SJSA1 (cell line): ENCODE results near the gene PARD3B. TPM values are rescaled to one million over a fixed set of nuclear protein-coding genes. Genes with fewer than 3 reads are reported as not detected.

ENCODE experiments used
- DNase-seq, 2 experiments: peaks; one replicate each; pipeline ENCODE4 v3.0.0-alpha.2; 2015 to 2020; ENCODE audit warnings: low spot score in 2 of 2, low read depth in 1 of 2
- H3K27ac ChIP-seq: fragments of 250-450 bp; sonication (Bioruptor Pico); 2 replicates; pipeline ENCODE4 v1.5.1; 2020; ENCODE audit warnings: mild to moderate bottlenecking, moderate library complexity
- H3K27me3 ChIP-seq: fragments of 250-450 bp; sonication (Bioruptor Pico); replicated peaks from 2 replicates; pipeline ENCODE4 v1.5.1; 2020; ENCODE audit warnings: mild to moderate bottlenecking, moderate library complexity
- H3K36me3 ChIP-seq: fragments of 250-450 bp; sonication (Bioruptor Pico); 2 replicates; pipeline ENCODE4 v1.5.1; 2020; ENCODE audit warnings: mild to moderate bottlenecking
- H3K4me1 ChIP-seq: fragments of 250-450 bp; sonication (Bioruptor Pico); replicated peaks from 2 replicates; pipeline ENCODE4 v1.6.1; 2021; ENCODE audit warnings: mild to moderate bottlenecking
- H3K4me3 ChIP-seq: fragments of 250-450 bp; sonication (Bioruptor Pico); 2 replicates; pipeline ENCODE4 v1.5.1; 2020; ENCODE audit warnings: mild to moderate bottlenecking
- H3K9me3 ChIP-seq: fragments of 250-450 bp; sonication (Bioruptor Pico); replicated peaks from 2 replicates; pipeline ENCODE4 v1.5.1; 2020; ENCODE audit warnings: mild to moderate bottlenecking
- total RNA-seq: library from RNA; depleted of rRNA; stranded (reverse); fragments of >200 nt; shearing (Covaris generic); gene quantifications from 2 replicates; pipeline ENCODE4 v1.2.3, GENCODE V29; 2014

Gene PARD3B
- total RNA-seq, 1 experiment from 2014 or later: 10.6 TPM

DNA sequence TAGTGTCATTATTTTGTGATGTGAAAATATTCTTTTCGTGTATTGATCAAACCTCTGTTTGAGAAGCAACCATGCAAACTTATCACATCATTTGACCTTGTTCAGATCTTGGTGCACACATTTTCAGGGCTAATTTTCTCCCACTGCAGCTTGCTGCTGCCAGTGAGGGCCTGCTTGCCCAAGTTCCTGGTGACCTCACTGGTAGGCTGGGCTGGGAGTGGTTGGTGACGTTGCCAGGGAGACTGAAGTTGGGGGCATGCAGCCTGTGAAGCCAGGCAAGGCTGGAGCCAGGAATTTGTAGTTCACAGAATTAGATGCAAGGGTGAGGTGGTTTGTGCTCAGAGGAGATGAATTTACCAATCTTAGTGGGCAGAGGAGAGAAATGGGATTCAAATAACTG is 38.5 kb downstream of the PARD3B start:
- H3K4me1 ChIP-seq: no peaks in the 10 kb centered on the region
- no peak overlapping the region for H3K27ac ChIP-seq
- DNase-seq: no peak
- no peak overlapping the region for H3K4me3 ChIP-seq
- H3K9me3 ChIP-seq: no peaks in the 10 kb centered on the region; the same call in none of the 2 replicates
- no peaks in the 10 kb centered on the region for H3K27me3 ChIP-seq
- H3K36me3 ChIP-seq: no peaks in the 10 kb centered on the region

DNA sequence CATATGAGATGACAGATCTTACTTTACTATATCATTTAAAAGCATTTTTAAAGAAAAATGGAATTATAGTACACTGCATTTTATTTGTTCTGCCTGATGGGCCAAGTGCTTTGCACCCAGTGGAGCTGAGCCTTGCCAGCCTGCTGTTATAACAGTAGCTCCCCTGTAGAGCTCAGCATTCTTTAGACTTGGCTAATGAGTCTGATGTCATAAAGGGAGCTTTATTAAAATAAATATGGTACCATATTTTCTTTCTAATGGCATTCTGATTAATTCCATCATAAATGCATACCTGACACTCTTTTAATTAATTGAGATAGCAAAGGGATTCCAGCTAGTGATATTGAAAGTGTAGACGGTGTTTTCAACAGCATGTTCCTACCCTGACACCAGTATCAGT is 40.7 kb downstream of the PARD3B start:
- no peaks in the 10 kb centered on the region for H3K4me1 ChIP-seq
- H3K27ac ChIP-seq: no peak overlapping the region
- H3K4me3 ChIP-seq: no peak overlapping the region
- no peaks in the 10 kb centered on the region for H3K27me3 ChIP-seq
- H3K36me3 ChIP-seq: no peaks in the 10 kb centered on the region
- no peak for DNase-seq
- peaks cover 2% of the 10 kb centered on the region; the same call in 1 of the 2 replicates for H3K9me3 ChIP-seq

DNA sequence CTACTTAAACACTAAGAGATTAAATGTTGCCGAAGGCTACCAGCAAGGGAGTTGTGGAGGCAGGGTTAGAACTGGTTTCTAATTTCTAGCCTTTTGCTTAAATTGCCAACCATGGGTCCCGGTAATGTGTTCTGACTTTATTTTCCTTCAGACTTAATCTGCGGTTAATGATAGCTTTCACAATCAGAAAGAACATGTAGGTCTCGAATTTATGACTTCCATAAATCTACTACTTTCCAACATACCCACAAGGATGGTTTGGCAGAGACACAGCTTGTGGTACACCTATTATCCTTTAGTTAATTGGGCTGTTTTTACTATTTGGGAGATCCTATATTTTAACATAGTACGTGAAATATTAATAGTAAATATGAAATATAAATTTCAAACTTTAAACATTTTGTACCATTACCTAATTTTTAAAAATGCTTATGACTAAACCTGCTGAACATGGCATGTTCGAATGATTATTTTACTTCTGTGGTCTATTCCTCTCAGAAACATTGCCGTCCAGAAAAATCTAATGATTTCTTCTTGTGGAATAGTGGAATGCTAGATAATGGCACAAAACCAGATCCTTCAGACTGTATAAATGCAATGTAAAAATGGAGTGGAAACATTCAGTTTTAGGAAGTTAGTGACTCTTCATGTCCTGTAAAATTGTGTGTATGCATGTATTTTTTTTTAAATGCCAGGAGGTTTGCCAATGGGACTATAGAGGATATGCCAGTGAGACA is 41.3 kb downstream of the PARD3B start:
- H3K4me3 ChIP-seq: no peak overlapping the region
- H3K36me3 ChIP-seq: no peaks in the 10 kb centered on the region
- peaks cover 2% of the 10 kb centered on the region; the same call in 1 of the 2 replicates for H3K9me3 ChIP-seq
- DNase-seq: no peak
- H3K27ac ChIP-seq: no peak overlapping the region
- no peaks in the 10 kb centered on the region for H3K4me1 ChIP-seq
- no peaks in the 10 kb centered on the region for H3K27me3 ChIP-seq

DNA sequence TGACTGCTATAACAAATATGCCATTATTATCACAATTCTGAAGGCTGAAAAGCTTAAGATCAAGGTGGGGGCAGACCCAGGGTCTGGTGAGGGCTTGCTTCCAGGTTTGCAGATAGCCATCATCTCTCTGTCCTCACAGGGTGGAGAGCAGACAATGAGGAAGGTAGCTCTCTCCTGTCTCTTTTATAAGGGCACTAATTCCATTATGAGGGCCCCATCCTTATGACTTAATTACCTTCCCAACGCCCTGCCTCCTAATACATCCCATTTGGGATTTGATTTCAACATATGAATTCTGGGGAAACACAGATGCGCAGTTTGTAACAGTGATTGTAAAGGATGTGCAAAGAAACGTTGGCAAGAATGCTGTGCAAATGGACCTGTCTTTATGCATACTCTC is 44.8 kb downstream of the PARD3B start:
- no peak overlapping the region for H3K4me3 ChIP-seq
- no peaks in the 10 kb centered on the region for H3K36me3 ChIP-seq
- DNase-seq: no peak
- no peaks in the 10 kb centered on the region for H3K4me1 ChIP-seq
- peaks cover 2% of the 10 kb centered on the region; the same call in 1 of the 2 replicates for H3K9me3 ChIP-seq
- H3K27ac ChIP-seq: no peak overlapping the region
- no peaks in the 10 kb centered on the region for H3K27me3 ChIP-seq

DNA sequence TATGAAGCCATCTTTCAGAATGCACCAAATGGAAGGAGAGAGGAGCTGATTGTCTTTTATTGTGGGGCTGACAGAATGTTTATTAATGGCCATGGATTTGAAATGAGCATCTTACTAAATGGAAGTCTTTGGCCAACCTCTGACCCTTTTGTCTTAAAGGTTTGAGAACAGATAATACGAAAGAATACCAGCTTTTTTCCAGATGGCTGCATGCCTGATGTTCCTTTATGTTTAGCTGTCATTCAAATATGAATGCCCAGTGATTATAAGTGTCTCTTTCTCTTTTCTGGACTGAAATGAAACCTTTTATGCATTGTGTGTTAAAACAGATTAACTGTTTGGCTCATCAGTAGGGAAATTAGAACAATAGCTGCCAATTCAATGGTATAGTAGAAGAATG is 46.0 kb downstream of the PARD3B start:
- Histone ChIP-seq H3K4me1 (no peaks in the 10 kb centered on the region), H3K4me3 (no peak overlapping the region), H3K27ac (no peak overlapping the region), H3K27me3 (no peaks in the 10 kb centered on the region), H3K36me3 (no peaks in the 10 kb centered on the region), H3K9me3 (peaks cover 2% of the 10 kb centered on the region; the same call in 1 of the 2 replicates)
- DNase-seq: no peak

GRCh38 chr2:204604061-204604460 is 58.8 kb downstream of the PARD3B start:
- Histone ChIP-seq H3K27me3 (no peaks in the 10 kb centered on the region), H3K36me3 (no peaks in the 10 kb centered on the region), H3K4me1 (0 out of 2 replicates have a peak, but pooled peaks cover 12% of the 10 kb centered on the region), H3K27ac (no peak overlapping the region), H3K4me3 (no peak overlapping the region), H3K9me3 (no peaks in the 10 kb centered on the region)
- peak in 1 of 2 experiments; percentile 21 for DNase-seq

DNA sequence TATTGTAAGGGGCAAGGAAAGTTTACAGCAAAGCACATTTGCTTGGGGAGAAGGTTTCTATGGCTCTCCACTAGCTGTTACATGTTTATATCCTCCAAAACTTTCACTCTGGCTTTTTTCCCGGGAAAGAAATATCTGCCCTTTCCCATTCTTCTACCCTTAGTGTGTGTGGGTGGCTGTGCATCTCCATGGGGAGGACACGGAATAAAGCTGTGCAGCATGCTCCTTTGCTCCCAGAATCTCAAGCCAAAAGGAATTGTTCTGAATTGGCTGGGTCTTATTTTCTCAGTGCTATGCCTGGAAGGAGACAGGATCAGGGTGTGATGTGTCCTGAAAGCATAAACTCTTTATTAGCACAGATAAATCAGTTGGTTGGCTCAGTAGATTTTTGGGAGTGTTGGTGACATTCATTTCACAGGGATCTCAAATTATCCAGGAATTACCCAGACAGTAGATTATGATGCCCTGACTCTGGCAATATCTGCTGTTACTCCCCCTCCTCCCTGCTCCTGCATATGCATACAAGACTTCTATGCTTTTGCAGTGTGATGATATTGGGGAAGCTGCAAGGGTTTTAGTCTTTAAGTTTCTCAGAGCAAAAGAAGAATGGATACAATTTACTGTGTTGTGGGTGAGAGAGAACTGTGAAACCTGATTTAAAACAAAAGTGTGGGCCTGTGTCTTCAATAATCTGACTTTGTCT is 63.1 kb downstream of the PARD3B start:
- Histone ChIP-seq H3K27me3 (no peaks in the 10 kb centered on the region), H3K4me3 (no peak overlapping the region), H3K27ac (no peak overlapping the region), H3K36me3 (no peaks in the 10 kb centered on the region), H3K4me1 (0 out of 2 replicates have a peak, but pooled peaks cover 7% of the 10 kb centered on the region), H3K9me3 (no peaks in the 10 kb centered on the region)
- DNase-seq: peak in 1 of 2 experiments; percentile 9

GRCh38 chr2:204611017-204611631 is 65.8 kb downstream of the PARD3B start:
- Histone ChIP-seq H3K36me3 (no peaks in the 10 kb centered on the region), H3K4me1 (0 out of 2 replicates have a peak, but pooled peaks cover 4% of the 10 kb centered on the region), H3K4me3 (no peak overlapping the region), H3K9me3 (no peaks in the 10 kb centered on the region), H3K27ac (no peak overlapping the region), H3K27me3 (no peaks in the 10 kb centered on the region)
- no peak for DNase-seq

DNA sequence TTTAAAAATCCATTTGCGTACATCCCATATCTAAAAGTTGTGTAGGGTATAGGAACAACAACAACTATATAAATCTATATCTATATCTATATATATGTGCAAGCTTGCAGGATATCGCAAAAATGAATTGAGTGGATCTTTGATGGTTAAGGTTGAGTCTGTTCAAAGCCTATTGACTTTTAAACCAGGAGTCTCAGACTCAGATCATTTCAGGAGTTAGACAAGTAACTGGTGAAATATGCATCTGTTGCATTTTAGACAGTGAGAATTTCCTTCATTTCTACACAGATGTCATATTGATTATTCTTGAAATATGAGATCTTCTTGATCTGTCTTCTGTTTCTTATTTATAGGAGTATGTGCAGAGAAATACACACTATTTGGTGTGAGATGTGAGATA is 66.5 kb downstream of the PARD3B start:
- no peaks in the 10 kb centered on the region for H3K9me3 ChIP-seq

GRCh38 chr2:204613635-204614034 is 68.4 kb downstream of the PARD3B start:
- Histone ChIP-seq H3K4me3 (no peak overlapping the region), H3K27ac (no peak overlapping the region), H3K4me1 (no peaks in the 10 kb centered on the region), H3K9me3 (no peaks in the 10 kb centered on the region), H3K27me3 (no peaks in the 10 kb centered on the region), H3K36me3 (no peaks in the 10 kb centered on the region)
- DNase-seq: no peak

More for the DNA sequence above, 66.5 kb downstream of the PARD3B start:
- no peak for DNase-seq
- H3K4me3 ChIP-seq: no peak overlapping the region
- no peaks in the 10 kb centered on the region for H3K27me3 ChIP-seq
- H3K27ac ChIP-seq: no peak overlapping the region
- no peaks in the 10 kb centered on the region for H3K36me3 ChIP-seq
- 0 out of 2 replicates have a peak, but pooled peaks cover 4% of the 10 kb centered on the region for H3K4me1 ChIP-seq

DNA sequence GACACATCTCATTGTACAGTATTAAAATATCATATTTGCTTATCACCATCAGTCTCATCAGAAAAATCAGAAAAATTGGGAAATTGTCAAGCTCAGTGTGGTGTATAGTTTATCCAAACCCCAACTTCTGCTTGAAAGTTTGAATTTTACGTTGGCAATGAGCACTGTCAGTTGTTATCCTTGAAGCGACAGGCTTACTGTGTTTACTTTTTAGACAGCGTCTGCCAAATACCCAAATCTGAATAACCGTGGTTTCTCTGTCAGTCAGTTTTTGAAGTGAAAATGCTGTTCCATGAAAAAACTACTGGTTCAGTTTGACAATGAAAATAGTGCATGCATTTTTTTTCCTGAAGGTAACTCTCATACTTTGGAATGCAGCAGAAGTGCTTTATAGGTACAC is 70.2 kb downstream of the PARD3B start:
- Histone ChIP-seq H3K4me3 (no peak overlapping the region), H3K27ac (no peak overlapping the region), H3K27me3 (no peaks in the 10 kb centered on the region), H3K36me3 (no peaks in the 10 kb centered on the region), H3K4me1 (no peaks in the 10 kb centered on the region), H3K9me3 (no peaks in the 10 kb centered on the region)
- no peak for DNase-seq

DNA sequence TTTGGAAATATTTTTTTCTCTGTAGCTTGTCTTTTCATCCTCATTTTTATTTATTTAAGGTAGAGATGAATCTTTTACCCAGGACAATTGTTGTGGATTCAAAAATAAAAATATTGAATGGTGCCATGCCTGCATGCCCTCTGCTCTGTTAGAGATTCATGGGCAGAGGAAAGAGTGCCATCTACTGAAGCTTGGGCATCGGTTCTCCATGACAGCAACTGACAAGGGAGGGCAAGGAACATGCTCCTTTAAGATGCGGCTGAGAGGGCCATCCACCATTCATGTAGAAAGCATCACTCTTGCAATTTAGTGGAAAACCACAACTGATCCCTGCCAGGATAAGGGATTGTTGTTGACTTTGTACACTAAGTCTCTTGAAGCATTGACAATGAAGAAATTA is 79.9 kb downstream of the PARD3B start:
- Histone ChIP-seq H3K36me3 (no peaks in the 10 kb centered on the region), H3K4me3 (no peak overlapping the region), H3K27ac (no peak overlapping the region), H3K27me3 (no peaks in the 10 kb centered on the region), H3K4me1 (peaks cover 8% of the 10 kb centered on the region; the same call in 1 of the 2 replicates), H3K9me3 (no peaks in the 10 kb centered on the region)
- peak in 1 of 2 experiments; percentile 35 for DNase-seq

DNA sequence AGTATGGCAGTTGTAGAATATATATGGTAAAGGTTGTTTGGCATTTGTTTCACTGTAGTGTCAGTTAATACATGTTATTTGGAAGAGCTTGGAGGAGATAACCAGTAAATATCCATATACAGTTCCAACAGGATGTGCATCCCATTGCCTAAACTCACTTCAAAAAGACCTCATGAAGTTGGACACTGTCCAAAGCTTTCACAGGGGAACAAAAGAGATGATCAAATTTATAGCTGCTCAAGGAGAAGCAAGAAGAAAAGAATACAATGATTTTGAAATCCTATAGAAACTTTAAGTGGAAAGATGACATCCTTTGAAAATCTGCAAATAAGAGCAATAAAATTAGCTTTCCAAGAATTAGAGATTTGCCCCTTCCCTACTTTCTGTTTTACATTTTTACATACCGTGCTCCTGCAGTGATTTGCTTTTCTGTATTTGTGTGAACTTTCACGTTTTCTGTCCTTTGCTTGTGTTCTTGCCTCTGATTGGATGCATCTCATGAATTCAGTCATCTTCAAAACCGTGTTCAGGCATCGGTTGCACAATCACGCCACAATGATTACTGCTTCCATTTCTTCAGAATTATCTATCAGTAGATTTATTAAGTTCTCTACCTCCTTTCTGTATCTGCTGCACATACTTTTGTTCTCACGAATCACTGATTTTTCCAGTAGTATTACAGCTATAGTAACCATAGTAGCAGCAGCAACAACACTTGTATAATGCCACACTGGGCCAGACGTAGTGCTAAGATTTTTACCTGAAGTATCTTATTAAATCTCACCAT is 83.8 kb downstream of the PARD3B start:
- H3K9me3 ChIP-seq: no peaks in the 10 kb centered on the region
- H3K27me3 ChIP-seq: no peaks in the 10 kb centered on the region
- H3K27ac ChIP-seq: no peak overlapping the region
- no peak overlapping the region for H3K4me3 ChIP-seq
- peaks cover 8% of the 10 kb centered on the region; the same call in 1 of the 2 replicates for H3K4me1 ChIP-seq
- peak in 1 of 2 experiments; percentile 28 for DNase-seq
- H3K36me3 ChIP-seq: no peaks in the 10 kb centered on the region
